ENCODE data around the gene FRAS1. TPM values are rescaled to one million over a fixed set of nuclear protein-coding genes. Genes with fewer than 3 reads are reported as not detected.

Gene FRAS1
- total RNA-seq, 1 experiment from 2014 or later, result 82.0 TPM

DNA sequence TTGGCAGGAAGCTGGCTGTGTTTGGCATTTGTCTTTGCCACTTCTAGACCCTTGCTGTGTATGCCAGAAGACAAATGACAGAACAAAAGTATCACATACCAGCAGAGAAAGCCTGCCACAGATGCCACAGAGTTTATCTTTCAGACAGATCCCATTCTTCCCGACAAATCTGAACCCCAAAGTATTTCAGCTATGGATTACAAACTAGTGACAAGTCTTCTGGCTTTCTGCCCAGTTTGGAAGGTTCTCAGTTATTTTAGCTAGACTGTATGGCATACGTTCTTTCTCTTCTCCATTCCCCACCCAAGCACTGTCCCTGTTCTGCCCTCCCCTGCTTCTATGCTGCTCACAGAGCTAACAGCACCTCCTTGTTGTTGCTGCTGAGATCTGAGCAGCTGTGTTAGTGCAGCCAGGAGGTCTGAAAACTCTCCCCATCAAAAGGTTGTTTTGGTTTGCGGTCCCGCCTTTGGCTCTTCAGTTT lies 236.7 kb downstream of the FRAS1 start:
- TF ChIP-seq, protein P1, sequence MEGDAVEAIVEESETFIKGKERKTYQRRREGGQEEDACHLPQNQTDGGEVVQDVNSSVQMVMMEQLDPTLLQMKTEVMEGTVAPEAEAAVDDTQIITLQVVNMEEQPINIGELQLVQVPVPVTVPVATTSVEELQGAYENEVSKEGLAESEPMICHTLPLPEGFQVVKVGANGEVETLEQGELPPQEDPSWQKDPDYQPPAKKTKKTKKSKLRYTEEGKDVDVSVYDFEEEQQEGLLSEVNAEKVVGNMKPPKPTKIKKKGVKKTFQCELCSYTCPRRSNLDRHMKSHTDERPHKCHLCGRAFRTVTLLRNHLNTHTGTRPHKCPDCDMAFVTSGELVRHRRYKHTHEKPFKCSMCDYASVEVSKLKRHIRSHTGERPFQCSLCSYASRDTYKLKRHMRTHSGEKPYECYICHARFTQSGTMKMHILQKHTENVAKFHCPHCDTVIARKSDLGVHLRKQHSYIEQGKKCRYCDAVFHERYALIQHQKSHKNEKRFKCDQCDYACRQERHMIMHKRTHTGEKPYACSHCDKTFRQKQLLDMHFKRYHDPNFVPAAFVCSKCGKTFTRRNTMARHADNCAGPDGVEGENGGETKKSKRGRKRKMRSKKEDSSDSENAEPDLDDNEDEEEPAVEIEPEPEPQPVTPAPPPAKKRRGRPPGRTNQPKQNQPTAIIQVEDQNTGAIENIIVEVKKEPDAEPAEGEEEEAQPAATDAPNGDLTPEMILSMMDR (IDR thresholded peaks at IDR 0.05), result no peak
- TF ChIP-seq CBFB (CRISPR knock-in tag; IDR thresholded peaks at IDR 0.05; ENCODE audit: low read depth) (no peak), ZNF219 (CRISPR knock-in tag; IDR thresholded peaks at IDR 0.05; ENCODE audit: borderline replicate concordance) (no peak), SMAD3 (CRISPR knock-in tag; IDR thresholded peaks at IDR 0.05; ENCODE audit: borderline replicate concordance) (no peak), TP53 (CRISPR knock-in tag; IDR thresholded peaks at IDR 0.05) (no peak), NR3C1 (CRISPR knock-in tag; conservative IDR thresholded peaks at IDR 0.05; ENCODE audit: low read depth) (no peak), ZNF317 (CRISPR knock-in tag; IDR thresholded peaks at IDR 0.05; ENCODE audit: borderline replicate concordance, low read depth) (no peak), RELA (CRISPR knock-in tag; IDR thresholded peaks at IDR 0.05; ENCODE audit: borderline replicate concordance) (no peak), MYBL2 (CRISPR knock-in tag; IDR thresholded peaks at IDR 0.05) (no peak), FOXK1 (CRISPR knock-in tag; IDR thresholded peaks at IDR 0.05) (no peak)
- TF ChIP-seq, protein P2, sequence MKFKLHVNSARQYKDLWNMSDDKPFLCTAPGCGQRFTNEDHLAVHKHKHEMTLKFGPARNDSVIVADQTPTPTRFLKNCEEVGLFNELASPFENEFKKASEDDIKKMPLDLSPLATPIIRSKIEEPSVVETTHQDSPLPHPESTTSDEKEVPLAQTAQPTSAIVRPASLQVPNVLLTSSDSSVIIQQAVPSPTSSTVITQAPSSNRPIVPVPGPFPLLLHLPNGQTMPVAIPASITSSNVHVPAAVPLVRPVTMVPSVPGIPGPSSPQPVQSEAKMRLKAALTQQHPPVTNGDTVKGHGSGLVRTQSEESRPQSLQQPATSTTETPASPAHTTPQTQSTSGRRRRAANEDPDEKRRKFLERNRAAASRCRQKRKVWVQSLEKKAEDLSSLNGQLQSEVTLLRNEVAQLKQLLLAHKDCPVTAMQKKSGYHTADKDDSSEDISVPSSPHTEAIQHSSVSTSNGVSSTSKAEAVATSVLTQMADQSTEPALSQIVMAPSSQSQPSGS (CRISPR knock-in tag; IDR thresholded peaks at IDR 0.05; ENCODE audit: borderline replicate concordance, low read depth), result no peak
- TF ChIP-seq, protein P3, sequence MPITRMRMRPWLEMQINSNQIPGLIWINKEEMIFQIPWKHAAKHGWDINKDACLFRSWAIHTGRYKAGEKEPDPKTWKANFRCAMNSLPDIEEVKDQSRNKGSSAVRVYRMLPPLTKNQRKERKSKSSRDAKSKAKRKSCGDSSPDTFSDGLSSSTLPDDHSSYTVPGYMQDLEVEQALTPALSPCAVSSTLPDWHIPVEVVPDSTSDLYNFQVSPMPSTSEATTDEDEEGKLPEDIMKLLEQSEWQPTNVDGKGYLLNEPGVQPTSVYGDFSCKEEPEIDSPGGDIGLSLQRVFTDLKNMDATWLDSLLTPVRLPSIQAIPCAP (CRISPR knock-in tag; IDR thresholded peaks at IDR 0.05), result no peak
- TF ChIP-seq, protein P4, sequence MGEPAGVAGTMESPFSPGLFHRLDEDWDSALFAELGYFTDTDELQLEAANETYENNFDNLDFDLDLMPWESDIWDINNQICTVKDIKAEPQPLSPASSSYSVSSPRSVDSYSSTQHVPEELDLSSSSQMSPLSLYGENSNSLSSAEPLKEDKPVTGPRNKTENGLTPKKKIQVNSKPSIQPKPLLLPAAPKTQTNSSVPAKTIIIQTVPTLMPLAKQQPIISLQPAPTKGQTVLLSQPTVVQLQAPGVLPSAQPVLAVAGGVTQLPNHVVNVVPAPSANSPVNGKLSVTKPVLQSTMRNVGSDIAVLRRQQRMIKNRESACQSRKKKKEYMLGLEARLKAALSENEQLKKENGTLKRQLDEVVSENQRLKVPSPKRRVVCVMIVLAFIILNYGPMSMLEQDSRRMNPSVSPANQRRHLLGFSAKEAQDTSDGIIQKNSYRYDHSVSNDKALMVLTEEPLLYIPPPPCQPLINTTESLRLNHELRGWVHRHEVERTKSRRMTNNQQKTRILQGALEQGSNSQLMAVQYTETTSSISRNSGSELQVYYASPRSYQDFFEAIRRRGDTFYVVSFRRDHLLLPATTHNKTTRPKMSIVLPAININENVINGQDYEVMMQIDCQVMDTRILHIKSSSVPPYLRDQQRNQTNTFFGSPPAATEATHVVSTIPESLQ (CRISPR knock-in tag; IDR thresholded peaks at IDR 0.05), result no peak
- Mint-ChIP-seq H3K36me3 (peaks cover 16% of the 10 kb centered on the region), H3K27ac (peak overlapping the region; percentile 38), H3K27me3 (ENCODE audit: low read depth) (no peaks in the 10 kb centered on the region), H3K4me1 (peaks cover 21% of the 10 kb centered on the region), H3K9me3 (no peaks in the 10 kb centered on the region), H3K4me3 (no peak overlapping the region)
- POLR2A ChIA-PET, result no interaction called here
- ATAC-seq (peak; percentile 57), DNase-seq (ENCODE audit: low spot score) (no peak)
- CTCF ChIA-PET, result interaction anchor here (0.6 to 2.2 kb wide), 2 partner anchors 235 to 237 kb away, joined by 3 to 7 read pairs; partner anchors contain the start of gene FRAS1

DNA sequence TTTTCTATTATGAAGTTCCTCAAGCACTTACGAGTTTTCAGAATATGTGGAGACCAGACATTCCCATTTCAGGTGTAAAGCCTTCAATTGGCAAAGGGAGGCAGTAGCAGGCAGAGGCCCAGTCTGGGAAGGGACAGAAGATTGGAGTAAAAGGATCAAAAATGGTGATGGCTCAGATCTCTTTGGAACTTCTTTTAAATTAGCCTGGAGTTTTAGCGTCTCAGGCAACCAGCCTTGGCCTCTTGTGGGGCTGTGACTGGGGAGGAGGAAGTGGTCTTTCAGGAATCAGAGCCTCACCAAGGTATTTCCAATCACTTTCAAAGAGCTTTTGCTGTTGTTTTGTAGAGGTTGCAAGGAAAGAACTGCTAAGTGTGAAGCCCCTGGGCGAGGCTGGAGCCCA lies 239.1 kb downstream of the FRAS1 start:
- Mint-ChIP-seq H3K4me1 (peaks cover 15% of the 10 kb centered on the region), H3K9me3 (peaks cover 14% of the 10 kb centered on the region), H3K27me3 (ENCODE audit: low read depth) (no peaks in the 10 kb centered on the region), H3K4me3 (no peak overlapping the region), H3K27ac (peak overlapping the region; percentile 86), H3K36me3 (peaks cover 28% of the 10 kb centered on the region)
- ChIA-PET CTCF (interaction anchor here (1.4 kb wide), 1 partner anchor 11 kb away, joined by 8 read pairs; no protein-coding TSS in a partner anchor), POLR2A (interaction anchor here (0.6 kb wide), 1 partner anchor 106 kb away, joined by 3 read pairs; no protein-coding TSS in a partner anchor)
- ATAC-seq, result peak; percentile 36
- no peak for DNase-seq (ENCODE audit: low spot score)
- TF ChIP-seq SP1 (CRISPR knock-in tag; conservative IDR thresholded peaks at IDR 0.05), result no peak
- TF ChIP-seq, protein P5, sequence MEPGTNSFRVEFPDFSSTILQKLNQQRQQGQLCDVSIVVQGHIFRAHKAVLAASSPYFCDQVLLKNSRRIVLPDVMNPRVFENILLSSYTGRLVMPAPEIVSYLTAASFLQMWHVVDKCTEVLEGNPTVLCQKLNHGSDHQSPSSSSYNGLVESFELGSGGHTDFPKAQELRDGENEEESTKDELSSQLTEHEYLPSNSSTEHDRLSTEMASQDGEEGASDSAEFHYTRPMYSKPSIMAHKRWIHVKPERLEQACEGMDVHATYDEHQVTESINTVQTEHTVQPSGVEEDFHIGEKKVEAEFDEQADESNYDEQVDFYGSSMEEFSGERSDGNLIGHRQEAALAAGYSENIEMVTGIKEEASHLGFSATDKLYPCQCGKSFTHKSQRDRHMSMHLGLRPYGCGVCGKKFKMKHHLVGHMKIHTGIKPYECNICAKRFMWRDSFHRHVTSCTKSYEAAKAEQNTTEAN (CRISPR knock-in tag; IDR thresholded peaks at IDR 0.05), result no peak
- no peak for TF ChIP-seq PRRX2 (CRISPR knock-in tag; IDR thresholded peaks at IDR 0.05)
- TF ChIP-seq NFATC4 (CRISPR knock-in tag; IDR thresholded peaks at IDR 0.05), result no peak
- no peak for TF ChIP-seq CREM (CRISPR knock-in tag; IDR thresholded peaks at IDR 0.05)
- TF ChIP-seq, protein P6, sequence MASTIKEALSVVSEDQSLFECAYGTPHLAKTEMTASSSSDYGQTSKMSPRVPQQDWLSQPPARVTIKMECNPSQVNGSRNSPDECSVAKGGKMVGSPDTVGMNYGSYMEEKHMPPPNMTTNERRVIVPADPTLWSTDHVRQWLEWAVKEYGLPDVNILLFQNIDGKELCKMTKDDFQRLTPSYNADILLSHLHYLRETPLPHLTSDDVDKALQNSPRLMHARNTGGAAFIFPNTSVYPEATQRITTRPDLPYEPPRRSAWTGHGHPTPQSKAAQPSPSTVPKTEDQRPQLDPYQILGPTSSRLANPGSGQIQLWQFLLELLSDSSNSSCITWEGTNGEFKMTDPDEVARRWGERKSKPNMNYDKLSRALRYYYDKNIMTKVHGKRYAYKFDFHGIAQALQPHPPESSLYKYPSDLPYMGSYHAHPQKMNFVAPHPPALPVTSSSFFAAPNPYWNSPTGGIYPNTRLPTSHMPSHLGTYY (CRISPR knock-in tag; IDR thresholded peaks at IDR 0.05), result no peak
- TF ChIP-seq ESRRA (CRISPR knock-in tag; IDR thresholded peaks at IDR 0.05; ENCODE audit: borderline replicate concordance), result no peak
- no peak for TF ChIP-seq TCF7 (CRISPR knock-in tag; IDR thresholded peaks at IDR 0.05; ENCODE audit: low read depth)
- TF ChIP-seq IRF2 (CRISPR knock-in tag; IDR thresholded peaks at IDR 0.05; ENCODE audit: borderline replicate concordance, low read depth), result no peak
- no peak for TF ChIP-seq ZNF416 (CRISPR knock-in tag; IDR thresholded peaks at IDR 0.05)
- TF ChIP-seq, protein P7, sequence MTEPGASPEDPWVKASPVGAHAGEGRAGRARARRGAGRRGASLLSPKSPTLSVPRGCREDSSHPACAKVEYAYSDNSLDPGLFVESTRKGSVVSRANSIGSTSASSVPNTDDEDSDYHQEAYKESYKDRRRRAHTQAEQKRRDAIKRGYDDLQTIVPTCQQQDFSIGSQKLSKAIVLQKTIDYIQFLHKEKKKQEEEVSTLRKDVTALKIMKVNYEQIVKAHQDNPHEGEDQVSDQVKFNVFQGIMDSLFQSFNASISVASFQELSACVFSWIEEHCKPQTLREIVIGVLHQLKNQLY (CRISPR knock-in tag; IDR thresholded peaks at IDR 0.05), result no peak

Data from WTC11 (cell line).